ENCODE data around the gene TIMM8A.

The TIMM8A gene, protein sequence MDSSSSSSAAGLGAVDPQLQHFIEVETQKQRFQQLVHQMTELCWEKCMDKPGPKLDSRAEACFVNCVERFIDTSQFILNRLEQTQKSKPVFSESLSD

GRCh38 chrX:101348452-101349192, at the start of gene TIMM8A:
Gene TIMM8A, minus strand, starts transcription at chrX:101348742. Its CDS starts 78 bp downstream, at chrX:101348664.
- DNase-seq = peak; percentile 49

- DNase-seq = no peak
These were observed 49.2 kb upstream of the TIMM8A start for GRCh38 chrX:101397779-101398178.

- DNase-seq = no peak
These were observed 47.2 kb upstream of the TIMM8A start for GRCh38 chrX:101395789-101396188.

GRCh38 chrX:101394372-101394771, 45.8 kb upstream of the TIMM8A start:
- DNase-seq = no peak

- DNase-seq = no peak
These were observed 45.2 kb upstream of the TIMM8A start for GRCh38 chrX:101393530-101394305.

DNA sequence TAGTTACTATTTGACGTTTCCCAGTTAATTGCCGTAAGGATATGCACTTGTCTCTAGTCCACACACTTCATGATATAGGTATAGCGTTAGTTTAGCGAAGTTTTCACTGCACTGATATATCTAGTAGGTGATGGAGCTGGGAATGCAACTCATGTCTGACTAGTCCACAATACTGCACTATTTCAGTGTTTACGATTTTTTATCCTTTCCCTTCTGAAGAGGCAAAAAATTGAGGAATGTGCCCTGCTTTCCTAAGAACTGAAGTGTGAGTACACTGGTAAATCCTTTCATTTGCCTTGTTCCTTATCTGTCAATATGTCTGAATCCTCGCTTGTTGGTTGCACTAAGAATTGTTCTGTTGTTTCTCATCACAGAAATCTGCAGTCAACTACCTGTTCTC, 43.3 kb upstream of the TIMM8A start:
- DNase-seq = no peak

DNA sequence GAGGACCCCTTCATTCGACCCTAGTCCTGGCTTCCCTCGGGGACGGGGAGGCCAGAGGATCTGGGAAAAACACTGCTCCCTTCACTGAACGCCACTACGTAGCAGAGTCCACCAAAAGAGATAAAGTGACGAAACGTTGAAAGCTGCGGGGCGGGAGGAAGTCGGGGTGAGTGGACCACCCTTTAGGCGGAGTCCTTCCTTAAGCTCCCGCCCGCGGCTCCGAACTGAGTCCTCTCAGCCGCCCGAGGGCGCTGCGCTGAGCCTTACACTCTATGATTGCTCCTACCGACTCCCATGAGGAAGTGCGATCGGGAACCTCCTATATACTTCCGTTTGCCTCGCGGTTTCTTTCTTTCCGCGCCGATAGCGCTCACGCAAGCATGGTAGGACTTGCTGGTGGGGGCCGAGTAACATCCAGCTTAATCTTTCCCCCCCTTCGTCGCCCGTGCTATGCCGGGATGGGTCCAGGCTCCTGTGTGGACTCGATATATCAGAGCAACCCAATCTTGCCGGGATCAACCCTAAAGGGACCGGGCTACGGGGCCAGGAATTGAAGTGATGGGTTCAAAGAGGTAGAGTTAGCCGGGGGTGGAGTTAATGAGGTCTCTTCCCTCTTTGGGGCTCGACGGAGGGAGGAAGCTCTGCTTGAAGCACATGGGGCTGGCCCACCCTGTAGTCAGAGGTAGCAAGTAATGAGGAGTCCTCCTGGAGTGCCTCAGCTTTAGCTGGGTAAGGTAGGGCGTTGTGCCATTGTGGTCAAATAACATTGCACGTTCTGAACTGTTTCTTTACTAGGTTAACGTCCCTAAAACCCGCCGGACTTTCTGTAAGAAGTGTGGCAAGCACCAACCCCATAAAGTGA, 42.4 kb upstream of the TIMM8A start, which contains the start of gene RPL36A:
Gene RPL36A, plus strand, starts transcription at position 348 of the 862 bp plus-strand sequence. Its CDS starts 33 bp downstream, at position 381.
- peak; percentile 52 for DNase-seq

- no peak for DNase-seq
These were observed 40.1 kb upstream of the TIMM8A start for GRCh38 chrX:101388604-101389003.

- no peak for DNase-seq
These were observed 38.0 kb upstream of the TIMM8A start for GRCh38 chrX:101386542-101386885.

DNA sequence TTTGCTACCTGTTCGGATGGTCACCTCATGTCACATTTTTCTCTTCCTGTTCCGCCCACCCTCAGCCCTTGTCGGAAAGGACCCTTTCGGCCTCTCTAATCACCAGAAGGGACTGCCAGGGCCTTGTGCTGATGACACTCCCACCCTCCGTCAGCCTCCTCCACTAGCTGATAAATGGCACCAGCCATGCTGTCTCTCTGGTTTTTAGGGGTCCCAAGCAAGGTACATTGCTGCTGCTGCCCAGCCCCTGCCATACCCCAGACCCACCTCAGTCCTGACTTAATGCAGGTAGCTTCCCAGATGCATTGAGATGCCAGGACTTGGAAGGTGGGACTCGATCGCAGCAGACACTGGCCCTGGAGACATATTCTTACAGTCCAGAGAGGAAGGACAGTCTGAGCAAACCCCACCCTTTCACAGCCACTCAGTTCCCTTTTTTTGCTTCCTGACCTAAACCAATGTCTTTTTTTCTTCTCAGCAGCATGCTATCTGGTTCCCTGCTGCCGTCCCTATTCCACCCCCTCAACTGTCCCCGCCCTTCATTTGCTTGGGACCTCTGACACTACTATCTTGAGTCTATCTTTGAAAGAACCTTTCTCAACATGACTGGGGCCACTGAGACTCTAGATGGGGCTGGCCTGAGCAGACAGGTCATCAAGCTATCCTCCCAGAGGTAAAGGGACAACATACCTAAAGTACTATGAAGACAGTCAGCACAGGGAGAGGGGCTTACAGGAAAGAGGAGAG, 37.4 kb upstream of the TIMM8A start, which contains the start of gene BTK:
Gene BTK, minus strand, starts transcription at position 397 of the 747 bp plus-strand sequence. CDS start 10,907 bp downstream, outside the sequence.
- DNase-seq = no peak

DNA sequence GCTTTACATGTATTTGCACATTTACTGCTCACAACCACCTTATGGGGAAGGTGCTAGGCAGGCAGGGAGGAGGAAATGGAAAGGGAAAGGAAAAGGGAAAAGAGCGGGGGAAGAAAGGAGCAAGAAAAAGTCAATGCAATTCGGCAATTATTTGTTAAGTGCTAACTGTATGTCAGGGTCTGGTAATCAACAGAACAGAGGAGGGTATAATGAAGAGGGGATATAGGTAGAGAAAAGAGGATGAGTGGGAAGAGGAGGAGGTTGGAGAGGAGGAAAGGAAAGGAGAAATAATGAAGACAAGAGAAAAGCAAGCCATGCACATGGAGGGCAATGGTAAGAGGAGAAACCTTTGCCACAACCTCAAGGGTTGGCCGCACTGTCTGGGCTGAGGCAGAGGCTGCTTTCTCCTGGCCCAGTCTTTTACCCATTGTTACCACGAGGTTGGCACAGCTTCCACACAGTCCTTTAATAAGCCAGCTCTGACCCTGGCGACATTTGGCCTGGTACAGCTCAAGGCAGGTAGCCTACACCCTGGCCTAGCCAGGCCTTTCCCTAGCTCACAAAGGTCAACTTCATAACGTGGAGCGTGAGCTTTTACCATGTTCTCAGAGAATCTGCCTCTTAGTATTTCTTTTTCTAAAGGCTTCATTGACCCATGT, 36.6 kb upstream of the TIMM8A start:
- no peak for DNase-seq

DNA sequence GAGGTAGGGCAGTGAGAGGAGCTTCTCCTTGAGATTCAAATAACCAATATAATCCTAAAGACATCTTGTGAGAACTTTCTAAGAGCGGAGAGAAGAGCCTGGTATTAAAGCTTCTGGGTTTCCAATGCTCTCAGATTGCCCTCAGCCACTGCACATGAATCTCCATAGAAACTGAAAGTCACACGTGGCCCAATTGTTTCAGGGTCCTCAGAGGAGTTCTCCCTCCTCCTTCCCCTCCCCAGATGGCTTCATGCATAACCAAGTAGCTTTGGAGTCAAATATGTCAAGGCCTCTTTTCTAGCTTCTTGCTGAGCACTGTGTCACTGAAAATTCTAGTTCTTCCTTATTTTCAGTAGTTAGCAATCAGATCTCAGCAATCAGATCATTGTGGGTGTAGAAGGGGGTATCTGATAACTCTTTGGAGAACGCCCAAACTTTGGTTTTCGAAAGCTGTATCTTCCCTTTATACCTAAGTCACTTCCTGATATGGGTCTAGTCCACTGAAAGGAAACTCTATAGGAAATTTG, 35.2 kb upstream of the TIMM8A start:
- no peak for DNase-seq

DNA sequence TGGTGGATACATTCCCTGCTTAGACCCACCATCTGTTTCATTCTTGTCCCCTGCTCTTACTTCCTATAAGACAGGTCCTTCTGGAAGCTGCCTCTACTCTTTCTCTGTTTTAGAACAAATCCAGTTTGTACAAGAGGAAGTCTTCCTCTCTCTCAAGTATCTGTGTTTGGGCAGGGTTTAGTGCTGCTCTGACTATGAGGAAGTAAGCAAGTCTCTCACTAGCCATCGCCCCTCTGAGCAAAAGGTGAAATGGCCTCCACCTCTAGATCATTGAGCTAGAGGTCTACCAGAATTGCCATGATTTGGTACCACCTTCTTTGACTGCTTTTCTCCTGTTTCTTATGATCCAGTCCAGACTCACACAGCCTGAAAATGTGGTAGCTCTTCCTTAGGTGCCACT, 29.0 kb upstream of the TIMM8A start:
- DNase-seq = no peak

DNA sequence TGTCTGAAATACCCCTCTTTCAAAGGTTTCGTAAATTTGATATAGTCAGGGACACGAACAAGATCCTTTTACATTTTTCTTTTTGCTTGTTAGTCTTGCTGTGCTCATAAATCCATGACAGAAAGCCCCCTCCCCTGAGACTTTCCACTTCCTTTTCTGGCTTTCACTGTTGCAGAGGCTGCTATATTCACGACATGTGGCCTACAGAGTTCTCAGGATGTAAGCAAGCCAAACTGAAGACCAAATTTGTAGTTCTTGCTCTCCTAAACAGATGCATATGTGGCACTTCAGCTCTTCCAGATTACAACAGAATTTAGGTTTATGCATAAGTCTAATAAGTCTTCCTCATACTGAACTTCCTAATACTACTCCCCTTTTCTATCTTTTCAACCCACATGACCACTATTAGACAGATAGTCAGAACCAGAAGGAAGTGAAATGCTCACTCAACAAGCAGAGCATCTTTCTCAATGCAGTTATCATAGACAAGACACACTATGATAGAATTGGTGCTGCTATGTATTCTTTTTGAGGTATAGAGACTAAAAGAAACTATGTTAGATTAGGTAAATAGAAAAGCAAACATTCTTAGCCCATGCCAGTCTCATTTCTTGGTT, 22.5 kb upstream of the TIMM8A start:
- no peak for DNase-seq

DNA sequence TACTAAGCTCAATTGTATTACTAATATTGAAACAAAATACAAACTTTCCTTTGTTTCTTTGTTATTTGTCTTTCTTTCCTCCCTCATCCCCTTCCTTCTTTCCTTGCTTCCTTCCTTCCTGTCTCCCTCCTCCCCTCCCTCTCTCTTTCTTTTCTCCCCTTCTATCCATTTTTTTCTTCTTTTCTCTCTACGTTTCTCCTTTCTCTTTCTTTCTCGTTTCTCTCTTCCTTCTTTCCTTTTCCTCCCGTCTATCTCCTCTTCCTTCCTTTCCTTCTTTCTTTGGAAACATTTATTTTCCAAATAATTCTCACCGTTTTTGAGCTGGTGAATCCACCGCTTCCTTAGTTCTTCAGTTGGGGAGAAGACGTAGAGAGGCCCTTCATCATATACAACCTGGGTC, 21.1 kb upstream of the TIMM8A start:
- no peak for DNase-seq

DNA sequence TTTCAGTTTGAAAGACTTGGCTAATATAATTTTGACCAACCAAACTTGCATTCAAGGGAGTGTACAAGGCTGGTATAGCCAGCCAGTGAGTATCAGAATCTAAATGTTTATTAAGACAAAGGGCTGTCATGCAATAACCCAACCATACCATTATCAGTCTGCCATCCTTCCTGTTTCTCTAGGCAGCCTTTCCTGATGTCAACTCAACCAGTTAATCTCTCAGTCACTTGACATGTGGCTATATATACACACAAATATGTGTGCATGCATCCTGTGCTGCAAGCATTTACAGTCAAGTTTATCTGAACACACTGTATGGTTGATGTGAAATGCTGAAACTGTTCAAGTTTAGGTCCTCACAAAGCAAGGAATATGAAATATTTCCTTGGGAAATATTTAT, 20.3 kb upstream of the TIMM8A start:
- DNase-seq = no peak

GRCh38 chrX:101365301-101365795, 16.8 kb upstream of the TIMM8A start:
- DNase-seq = no peak

DNA sequence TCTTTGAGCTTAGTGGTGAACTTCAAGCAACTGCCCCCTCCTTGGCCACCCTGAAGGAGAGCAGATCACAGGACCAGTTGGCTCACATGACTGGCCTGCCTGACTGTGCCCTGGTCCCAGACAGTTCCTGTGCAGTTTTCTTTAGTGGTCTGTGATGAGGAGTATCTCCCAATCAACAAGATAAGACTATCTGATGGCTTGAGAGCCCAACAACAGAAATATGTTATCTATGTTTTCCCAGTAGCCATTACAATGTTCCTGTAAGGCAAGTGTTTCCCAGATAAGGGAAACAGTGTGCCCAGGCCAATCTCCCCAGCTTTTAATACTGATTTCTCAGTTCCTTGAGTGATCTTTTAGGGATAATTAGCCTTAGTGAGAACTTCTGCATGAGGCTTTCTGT, 14.2 kb upstream of the TIMM8A start:
- no peak for DNase-seq

GRCh38 chrX:101362116-101362515, 13.6 kb upstream of the TIMM8A start:
- no peak for DNase-seq

- DNase-seq = no peak
These were observed 11.8 kb upstream of the TIMM8A start for GRCh38 chrX:101360390-101360789.

GRCh38 chrX:101359966-101360365, 11.4 kb upstream of the TIMM8A start:
- DNase-seq = no peak
